ENCODE results near the gene IPP. TPM values are rescaled to one million over a fixed set of nuclear protein-coding genes. Genes with fewer than 3 reads are reported as not detected.
A peak's percentile ranks its signal among the peaks of the same experiment; 100 is the strongest.
"Not testable (repeated sequence)": the region's sequence is repeated elsewhere in the genome, so short reads cannot be mapped to it uniquely, and the experiment has no call there.

IPP gene
- total RNA-seq, 1 donor from 2014 or later: 6.6 TPM

DNA sequence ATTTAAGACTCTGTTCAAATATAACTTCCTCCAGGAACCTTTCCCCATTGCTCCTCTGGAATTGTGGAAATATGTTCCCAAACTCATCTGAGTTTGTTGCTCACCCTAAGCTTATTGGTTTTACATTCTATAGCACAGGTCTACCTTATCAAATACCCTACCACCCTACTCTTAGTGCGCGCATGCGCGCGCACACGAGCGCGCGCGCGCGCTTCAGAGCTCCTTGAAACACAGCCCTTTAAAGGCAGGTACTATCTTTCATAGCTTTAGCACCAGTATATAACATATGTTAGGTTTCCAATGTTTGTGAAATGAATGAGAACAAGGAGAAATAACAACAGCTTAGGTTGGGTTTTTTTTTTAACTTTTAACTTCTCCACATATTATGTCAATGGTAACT lies 3.5 kb downstream of the IPP start:
- no peak for DNase-seq (ENCODE audit: extremely low read depth, low read depth, low spot score)

DNA sequence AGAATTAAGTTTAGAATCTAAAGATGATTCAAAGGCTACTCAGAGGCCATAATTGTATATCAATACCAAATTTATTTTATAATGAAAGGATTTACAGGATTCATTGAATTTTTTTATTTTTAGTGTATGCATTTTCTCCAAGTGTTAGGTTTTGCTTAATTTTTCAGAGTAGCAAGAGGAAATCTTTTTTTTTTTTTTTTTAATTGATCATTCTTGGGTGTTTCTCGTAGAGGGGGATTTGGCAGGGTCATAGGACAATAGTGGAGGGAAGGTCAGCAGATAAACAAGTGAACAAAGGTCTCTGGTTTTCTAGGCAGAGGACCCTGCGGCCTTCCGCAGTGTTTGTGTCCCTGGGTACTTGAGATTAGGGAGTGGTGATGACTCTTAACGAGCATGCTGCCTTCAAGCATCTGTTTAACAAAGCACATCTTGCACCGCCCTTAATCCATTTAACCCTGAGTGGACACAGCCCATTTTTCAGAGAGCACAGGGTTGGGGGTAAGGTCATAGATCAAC lies 10.8 kb downstream of the IPP start:
- not testable (repeated sequence) for DNase-seq (ENCODE audit: extremely low read depth, low read depth, low spot score)

DNA sequence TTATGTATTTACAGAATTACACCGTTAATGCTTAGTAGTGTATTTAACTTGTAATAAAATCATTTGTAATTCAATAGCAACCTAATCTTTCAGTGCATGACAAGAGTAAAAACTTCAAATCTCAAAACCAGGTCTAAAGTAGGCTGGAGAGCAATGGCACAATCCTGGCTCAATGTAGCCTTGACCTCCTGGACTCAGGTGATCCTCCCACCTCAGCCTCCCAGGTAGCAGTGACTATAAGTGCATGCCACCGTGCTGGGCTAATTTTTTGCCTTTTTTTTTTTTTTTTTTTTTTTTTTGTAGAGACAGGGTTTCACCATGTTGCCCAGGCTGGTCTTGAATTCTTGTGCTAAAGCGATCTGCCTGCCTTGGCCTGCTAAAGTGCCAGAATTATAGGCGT lies 11.3 kb downstream of the IPP start:
- no peak for DNase-seq (ENCODE audit: extremely low read depth, low read depth, low spot score)

DNA sequence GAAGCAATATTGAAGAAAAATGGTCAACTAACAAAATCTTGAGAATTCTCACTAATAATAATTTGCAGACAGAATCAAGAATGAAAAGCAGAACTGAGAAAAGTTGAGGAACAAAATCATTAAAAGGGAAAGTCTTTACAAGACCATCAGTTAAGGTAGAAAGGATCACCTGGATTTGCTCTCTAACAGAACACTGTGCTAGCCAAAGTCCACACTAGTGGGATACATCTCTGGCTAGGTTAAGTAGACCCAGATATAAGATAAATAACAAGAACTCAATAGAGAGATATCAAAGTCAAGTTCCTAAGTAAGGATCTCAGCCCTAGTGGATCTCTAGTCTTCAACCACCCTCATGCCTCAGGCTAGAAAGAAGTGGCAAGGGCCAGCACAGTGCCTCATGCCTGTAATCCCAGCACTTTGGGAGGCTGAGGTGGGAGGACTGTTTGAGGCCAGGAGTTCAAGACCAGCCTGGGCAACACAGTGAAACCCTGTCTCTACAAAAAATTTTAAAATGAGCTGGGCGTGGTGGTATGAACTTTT lies 19.6 kb downstream of the IPP start:
- DNase-seq (ENCODE audit: extremely low read depth, low read depth, low spot score): no peak

DNA sequence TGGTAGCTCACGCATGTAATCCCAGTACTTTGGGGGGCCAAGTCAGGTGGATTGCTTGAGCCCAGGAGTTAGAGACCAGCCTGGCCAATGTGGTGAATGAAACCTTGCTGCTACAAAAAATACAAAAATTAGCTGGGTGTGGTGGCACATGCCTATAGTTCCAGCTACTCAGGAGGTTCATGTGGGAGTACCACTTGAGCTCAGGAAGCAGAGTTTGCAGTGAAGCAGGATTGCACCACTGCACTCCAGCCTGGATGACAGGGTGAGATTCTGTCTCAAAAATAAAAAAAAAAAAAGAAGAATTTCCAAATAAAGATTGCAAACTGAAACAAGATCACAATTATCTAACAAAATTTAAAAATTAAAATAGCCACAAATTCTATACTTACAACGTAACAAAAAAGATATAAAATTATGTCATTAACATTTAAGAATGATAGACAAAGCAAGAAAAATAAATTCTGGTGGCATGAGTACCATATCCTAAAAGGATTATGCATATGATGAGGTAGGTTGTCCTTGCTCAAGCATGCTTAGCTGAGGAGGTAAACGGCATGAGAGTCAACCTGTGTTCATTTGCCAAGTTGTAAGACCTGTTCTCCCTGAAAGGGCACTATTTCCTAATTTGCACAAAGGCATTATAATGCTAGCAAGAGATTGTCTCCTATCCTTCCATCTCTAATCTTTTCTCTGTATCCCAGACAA lies 20.2 kb downstream of the IPP start:
- no peak for DNase-seq (ENCODE audit: extremely low read depth, low read depth, low spot score)

DNA sequence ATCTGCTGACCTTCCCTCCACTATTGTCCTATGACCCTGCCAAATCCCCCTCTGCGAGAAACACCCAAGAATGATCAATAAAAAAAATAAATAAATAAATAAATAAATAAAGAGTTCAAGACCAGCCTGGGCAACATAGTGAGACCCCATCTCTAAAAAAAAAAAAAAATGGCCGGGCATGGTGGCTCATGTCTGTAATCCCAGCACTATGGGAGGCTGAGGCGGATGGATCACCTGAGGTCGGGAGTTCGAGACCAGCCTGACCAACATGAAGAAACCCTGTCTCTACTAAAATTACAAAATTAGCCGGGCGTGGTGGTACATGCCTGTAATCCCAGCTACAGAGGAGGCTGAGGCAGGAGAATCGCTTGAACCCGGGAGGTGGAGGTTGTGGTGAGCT lies 24.4 kb downstream of the IPP start:
- not testable (repeated sequence) for DNase-seq (ENCODE audit: extremely low read depth, low read depth, low spot score)

DNA sequence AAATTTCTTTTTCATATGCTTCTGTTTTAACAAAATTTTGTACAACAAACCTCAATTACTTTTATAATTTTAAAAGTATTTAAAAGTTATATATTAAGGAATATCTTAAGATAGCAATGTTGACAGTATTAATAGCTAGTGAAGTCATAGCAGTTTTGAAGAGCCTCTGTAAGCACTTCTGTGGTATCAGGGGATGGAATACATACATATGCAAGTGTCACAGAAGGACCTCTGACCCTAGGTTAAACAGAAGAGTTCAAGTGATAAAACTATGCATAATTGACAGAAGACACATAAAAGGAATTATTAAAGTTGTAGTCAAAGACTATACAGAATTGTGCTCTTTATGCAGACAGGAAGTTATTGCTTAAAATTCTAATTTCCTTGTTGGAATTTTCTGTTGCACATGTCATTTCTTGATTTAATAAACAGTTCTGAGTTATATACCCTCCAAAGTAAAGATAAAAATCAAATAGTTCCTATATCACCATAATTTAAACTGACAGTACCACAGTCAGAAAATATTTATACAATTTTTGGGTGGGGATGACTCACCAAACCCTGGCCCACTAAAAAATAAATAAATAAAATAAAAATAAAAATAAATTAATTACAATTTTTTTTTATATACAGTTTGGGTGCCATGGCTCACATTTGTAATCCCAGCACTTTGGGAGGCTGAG lies 27.1 kb downstream of the IPP start:
- no peak for DNase-seq (ENCODE audit: extremely low read depth, low read depth, low spot score)

DNA sequence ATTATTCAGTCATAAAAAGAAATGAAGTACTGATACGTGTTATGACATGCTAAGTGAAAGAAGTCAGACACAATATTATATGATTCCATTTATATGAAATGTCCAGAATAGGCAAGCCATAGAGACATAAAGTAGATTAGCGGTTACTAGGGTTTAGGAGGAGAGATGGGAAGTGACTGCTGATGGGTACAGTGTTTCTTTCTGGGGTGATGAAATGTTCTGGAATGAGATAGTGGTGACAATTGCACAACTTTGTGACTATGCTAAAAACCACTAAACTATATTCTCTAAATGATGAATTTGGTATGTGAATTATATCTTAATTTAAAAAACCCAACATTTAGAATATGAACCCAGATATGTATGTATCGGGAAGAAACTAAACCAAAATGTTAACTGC lies 27.6 kb downstream of the IPP start:
- DNase-seq (ENCODE audit: extremely low read depth, low read depth, low spot score): no peak

DNA sequence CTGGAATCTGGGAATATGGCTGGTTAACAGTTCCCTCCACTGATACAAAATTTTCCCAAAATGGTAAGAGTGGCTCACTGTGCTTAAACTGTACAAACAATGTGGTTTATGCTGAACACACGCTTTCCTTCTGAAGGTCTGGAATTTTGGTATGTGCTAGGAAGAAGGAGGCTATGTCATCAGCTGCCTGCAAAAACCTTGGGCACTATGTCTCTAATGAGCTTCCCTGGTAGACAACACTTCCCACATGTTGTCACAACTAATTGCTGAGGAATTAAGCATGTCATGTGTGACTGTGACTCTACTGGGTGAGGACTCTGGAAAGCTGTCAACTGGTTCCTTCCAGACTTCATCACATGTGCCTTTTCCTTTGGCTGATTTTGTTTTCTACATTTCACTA lies 29.2 kb downstream of the IPP start:
- DNase-seq (ENCODE audit: extremely low read depth, low read depth, low spot score): no peak

DNA sequence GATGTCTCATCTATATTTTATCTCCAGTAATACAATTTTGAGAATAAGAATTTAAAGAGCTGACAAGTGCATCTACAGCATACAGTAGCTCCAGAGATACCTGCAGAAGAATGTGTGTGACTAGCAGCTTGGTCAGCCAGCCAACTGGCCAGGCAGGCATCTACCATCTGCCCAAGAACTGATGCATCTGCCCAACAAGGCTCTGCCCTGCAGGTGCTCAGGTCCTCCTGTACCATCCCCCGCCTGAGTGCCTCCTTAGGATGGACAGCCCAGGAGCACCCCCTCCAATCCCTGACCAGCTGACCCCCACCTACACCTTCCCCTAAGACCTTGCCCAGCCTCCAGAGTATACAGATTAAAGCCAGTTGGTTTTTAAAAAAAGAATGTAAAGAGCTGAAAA lies 32.2 kb downstream of the IPP start:
- DNase-seq (ENCODE audit: extremely low read depth, low read depth, low spot score): no peak

DNA sequence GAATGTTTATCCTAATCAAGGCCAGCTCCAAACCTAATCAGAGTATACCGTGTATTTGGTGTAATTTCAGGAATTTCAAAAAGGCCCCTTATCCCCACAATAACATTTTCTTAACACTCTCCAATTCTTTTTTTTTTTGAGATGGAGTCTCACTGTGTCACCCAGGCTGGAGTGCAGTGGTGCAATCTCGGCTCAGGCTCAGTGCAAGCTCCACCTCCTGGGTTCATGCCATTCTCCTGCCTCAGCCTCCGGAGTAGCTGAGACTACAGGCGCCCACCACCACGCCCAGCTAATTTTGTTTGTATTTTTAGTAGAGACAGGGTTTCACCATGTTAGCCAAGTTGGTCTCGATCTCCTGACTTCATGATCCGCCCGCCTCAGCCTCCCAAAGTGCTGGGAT lies 33.1 kb downstream of the IPP start:
- not testable (repeated sequence) for DNase-seq (ENCODE audit: extremely low read depth, low read depth, low spot score)

DNA sequence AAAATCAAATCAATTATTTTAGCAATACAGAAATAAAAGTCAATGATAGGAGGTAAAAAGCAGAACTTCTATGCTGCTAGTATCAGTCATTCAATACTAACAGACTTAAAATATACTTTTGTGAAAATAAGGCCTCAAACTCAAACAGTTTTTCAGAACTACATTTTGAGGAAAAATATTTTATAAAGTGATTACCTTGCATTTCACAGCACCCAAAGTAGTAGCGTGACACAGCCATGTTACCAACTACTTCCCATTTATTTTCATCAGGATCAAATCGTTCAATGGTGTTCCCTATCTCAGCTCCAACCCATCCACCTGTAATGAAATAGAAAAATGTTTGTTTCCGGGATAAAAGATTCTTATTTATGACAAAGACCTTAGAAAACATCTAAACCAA lies 33.8 kb downstream of the IPP start:
- DNase-seq (ENCODE audit: extremely low read depth, low read depth, low spot score): no peak

DNA sequence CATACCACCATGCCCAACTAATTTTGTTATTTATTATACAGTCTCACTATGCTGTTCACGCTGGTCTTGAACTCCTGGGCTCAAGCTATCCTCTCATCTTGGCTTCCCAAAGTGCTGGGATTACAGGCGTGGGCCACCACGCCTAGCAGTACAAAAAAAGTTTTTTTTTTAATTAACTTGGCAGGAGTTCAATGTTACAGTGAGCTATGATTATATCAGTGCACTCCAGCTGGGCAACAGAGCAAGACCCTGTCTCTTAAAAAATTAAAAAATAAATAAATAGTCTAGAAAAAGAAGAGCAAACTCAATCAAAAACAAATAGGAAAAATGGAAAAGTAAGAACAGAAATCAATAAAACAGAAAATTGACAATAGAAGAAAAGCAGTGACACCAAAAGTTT lies 36.7 kb downstream of the IPP start:
- no peak for DNase-seq (ENCODE audit: extremely low read depth, low read depth, low spot score)

DNA sequence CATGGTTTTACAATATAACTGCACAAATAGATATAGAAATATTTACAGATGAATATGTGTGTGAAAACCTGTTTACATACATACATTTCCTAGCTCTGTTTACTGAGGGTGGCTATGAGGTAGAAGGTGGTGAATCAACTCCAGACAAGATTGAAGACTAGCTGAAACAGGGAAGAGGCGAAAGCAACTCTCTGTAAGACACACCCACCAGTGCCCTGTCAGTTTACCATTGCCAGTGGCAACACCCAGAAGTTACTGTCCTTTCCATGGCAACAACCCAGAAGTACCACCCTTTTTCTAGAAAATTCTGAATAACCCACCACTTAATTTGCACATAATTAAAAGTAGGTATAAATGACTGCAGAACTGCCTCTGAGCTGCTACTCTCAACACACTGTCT lies 45.8 kb downstream of the IPP start:
- DNase-seq (ENCODE audit: extremely low read depth, low read depth, low spot score): no peak

DNA sequence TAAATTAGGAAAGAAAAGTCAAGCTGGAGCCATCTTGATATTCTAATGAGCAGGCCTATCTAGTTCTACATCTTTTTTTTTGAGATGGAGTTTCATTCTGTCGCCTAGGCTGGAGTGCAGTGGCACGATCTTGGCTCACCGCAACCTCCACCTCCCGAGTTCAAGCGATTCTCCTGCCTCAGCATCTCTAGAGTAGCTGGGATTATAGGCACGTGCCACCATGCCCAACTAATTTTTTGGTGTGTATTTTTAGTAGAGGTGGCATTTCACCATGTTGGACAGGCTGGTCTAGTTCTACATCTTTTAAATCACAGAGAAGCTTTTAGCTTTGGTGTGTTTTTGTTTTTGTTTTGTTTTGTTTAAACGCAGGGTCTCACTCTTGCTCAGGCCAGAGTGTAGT lies 55.6 kb downstream of the IPP start:
- no peak for DNase-seq (ENCODE audit: extremely low read depth, low read depth, low spot score)

DNA sequence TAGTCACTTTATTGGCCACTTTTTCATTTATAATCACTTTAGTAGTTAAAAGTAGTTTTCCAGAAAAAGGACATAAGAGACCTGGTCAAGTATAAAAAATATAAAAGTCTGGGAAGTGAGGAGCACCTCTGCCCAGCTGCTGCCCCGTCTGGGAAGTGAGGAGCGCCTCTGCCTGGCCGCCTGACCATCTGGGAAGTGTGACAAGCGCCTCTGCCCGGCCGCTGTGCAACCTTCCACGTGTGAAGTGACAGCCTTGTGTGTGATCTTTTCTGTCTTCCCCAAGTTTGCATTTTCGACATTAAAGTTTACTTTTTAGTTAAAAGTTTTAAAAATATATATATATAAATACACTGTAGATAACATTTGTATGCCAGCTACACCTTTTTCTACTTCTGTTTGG lies 56.6 kb downstream of the IPP start:
- not testable (repeated sequence) for DNase-seq (ENCODE audit: extremely low read depth, low read depth, low spot score)

DNA sequence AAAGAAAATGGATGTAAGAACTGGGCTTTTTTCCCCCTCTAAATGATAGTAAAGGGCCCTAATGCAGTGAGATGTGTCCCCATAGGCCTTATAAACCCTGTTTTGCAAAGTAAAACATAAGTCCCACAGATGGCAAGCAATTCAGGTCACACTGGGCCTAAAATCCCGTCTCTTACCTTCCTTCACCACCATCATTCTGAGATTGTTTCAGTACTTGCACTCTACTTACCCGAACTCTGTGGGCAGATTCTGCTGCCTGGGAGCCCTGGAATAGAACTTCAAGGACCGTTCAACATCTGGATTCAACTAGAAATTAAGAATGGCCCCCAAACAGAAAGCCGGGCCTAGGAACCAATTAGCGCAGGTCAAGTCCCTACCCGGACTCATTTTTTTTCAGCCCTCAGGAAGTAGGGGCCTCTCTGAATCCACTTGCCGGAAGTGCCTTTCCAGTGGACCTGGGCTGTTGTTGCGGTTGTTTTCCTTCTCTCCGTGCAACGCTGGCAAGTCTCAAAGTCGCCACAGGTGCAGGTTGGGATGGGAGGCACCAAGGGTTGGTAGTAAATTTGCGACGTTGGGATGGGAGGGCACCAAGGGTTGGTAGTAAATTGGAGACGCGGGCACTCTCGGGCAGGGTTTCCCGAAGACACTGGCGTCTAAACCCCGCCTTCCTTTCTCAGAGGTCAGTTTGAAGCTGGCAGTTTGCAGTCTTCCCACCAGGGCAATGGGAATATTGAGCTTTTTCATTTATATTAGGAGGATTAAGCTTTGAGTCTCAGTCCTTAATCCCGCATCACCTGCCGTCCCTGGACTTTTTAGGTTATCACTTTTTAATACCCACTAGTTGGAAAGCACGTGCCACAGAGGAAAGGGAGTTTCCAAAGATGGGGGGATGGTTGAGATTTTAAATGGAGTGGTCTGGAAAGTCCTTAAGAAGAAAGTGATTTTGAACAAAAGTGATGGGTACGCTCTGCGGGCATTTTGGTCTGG lies 62.4 kb downstream of the IPP start, which contains the start of gene TMEM69:
TSS of gene TMEM69 (plus strand) at position 428 of the 987 bp plus-strand sequence. CDS start 2,888 bp downstream, outside the sequence.
- DNase-seq (ENCODE audit: extremely low read depth, low read depth, low spot score): peak; percentile 85

DNA sequence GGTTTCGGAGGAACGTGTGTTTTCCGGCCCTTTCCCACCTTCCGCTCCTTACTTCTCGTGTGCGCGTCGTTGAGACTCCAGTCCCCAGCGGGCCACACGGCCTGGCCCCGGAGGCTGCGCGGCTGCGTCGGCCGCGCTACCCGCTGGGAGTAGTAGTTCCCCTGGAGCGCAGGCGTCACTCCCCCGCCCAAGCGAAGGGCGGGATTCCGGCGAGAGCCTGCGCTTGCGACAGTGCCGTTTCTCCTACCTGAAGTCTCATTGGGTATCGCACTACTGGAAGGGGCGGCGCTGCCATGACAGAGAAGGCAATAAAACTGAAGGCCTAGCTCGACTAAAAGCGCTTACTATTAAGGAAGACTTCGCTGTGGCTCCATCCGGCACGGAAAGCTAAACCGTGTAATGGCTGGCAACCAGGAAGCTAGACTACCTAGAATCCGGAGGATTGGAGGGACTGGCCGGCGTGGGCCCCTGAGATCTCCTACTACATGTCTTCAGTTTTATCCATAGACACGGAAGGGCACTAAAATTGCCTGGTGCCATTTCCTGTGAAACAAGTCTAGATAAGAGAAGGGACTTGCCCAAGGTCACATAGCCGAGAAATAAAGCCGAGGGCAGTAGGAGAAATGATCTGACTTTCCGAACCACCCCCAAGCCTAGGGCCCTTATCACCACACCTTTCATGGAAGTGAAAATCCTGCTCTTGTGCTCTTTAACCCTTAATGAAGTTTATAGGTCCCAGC lies 63.3 kb downstream of the IPP start:
- peak; percentile 93 for DNase-seq (ENCODE audit: extremely low read depth, low read depth, low spot score)

DNA sequence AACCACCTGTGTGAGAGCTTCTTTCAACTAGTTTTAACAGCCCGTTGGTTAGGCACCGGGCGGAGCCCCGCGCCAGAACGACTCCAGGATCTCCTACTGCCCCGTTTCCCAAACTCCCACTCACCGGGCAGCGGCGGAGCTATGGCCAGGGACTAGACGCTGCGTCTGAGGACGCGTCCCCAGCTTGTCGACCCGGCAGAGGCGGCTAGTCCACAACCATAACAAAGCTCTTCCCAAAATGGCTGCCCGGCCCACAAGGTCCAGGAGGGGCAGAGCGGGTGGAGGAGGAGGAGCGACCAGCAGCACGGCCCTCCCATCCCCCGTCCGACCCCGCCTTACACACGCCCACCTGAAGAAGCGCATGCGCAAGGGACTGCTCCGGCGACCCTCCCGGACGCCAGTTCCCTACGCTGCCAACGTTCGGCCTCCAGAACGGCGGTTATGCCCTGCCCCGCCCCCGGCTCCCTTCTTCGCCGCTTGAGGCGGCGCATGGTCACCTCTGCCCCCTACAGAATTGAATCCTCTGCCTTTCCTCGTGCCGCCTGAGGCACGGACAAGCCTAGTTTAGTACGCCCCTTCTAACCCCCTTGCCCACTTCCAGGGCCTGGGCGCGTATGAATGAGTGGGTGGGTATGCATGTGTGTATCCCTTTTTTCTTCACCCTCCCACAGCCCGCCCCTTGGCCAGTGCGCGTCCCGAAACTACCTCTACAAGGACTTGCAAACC lies 64.0 kb downstream of the IPP start, which contains the start of gene GPBP1L1:
TSS of gene GPBP1L1 (minus strand) at position 246 of the 726 bp plus-strand sequence. CDS start 27,446 bp downstream, outside the sequence.
- DNase-seq (ENCODE audit: extremely low read depth, low read depth, low spot score): peak; percentile 68

All from glomerular endothelial cell (primary cell).